Activated naive CD4-positive, alpha-beta T cell treated with anti-CD3 and anti-CD28 coated beads, Interleukin-2, amount 10 ng/mL, durations not matched to agents 7 days and 5 days (primary cell): ENCODE data around the gene ANKRD24.
A peak's percentile ranks its signal among the peaks of the same experiment; 100 is the strongest.

Experiments used
- CTCF ChIA-PET: fragments of 350-600 bp; sonication (Branson Sonifier 250); formaldehyde crosslinking; loops from one replicate; lab custom pipeline; 2021; ENCODE audit warnings: antibody characterized with exemption; lab: Charles Lee
- DNase-seq: peaks from one replicate; pipeline ENCODE4 v3.0.0-alpha.2; 2020
- H3K27ac Mint-ChIP-seq: one replicate; pipeline ENCODE4 v1.8.0; 2021; ENCODE audit warnings: mild to moderate bottlenecking, moderate library complexity, mixed read lengths
- H3K27me3 Mint-ChIP-seq: one replicate; pipeline ENCODE4 v1.8.0; 2021; ENCODE audit warnings: mild to moderate bottlenecking, mixed read lengths
- H3K36me3 Mint-ChIP-seq: one replicate; pipeline ENCODE4 v1.8.0; 2021; ENCODE audit warnings: mixed read lengths
- H3K4me1 Mint-ChIP-seq: one replicate; pipeline ENCODE4 v1.8.0; 2021; ENCODE audit warnings: mixed read lengths
- H3K4me3 Mint-ChIP-seq: one replicate; pipeline ENCODE4 v1.8.0; 2021; ENCODE audit warnings: mild to moderate bottlenecking, moderate library complexity, mixed read lengths
- H3K9me3 Mint-ChIP-seq: one replicate; pipeline ENCODE4 v1.8.0; 2021; ENCODE audit warnings: mixed read lengths

The ANKRD24 gene

GRCh38 chr19:4197625-4198466 is 15.4 kb downstream of the ANKRD24 start:
- peaks cover 72% of the 10 kb centered on the region for H3K27me3 Mint-ChIP-seq
- H3K4me3 Mint-ChIP-seq: no peak overlapping the region
- CTCF ChIA-PET: no interaction called here
- peaks cover 8% of the 10 kb centered on the region for H3K9me3 Mint-ChIP-seq
- peak; percentile 29 for DNase-seq
- peak overlapping the region; percentile 3 for H3K27ac Mint-ChIP-seq
- H3K36me3 Mint-ChIP-seq: peaks cover 3% of the 10 kb centered on the region
- H3K4me1 Mint-ChIP-seq: peaks cover 8% of the 10 kb centered on the region

- Mint-ChIP-seq H3K27ac (no peak overlapping the region), H3K36me3 (peaks cover 3% of the 10 kb centered on the region), H3K9me3 (peaks cover 8% of the 10 kb centered on the region), H3K4me3 (no peak overlapping the region), H3K27me3 (peaks cover 67% of the 10 kb centered on the region), H3K4me1 (peaks cover 8% of the 10 kb centered on the region)
- CTCF ChIA-PET: no interaction called here
- DNase-seq: no peak
Observed at GRCh38 chr19:4198467-4199126, 16.1 kb downstream of the ANKRD24 start.

GRCh38 chr19:4199699-4200293 is 17.3 kb downstream of the ANKRD24 start:
- Mint-ChIP-seq H3K27ac (no peak overlapping the region), H3K9me3 (peaks cover 8% of the 10 kb centered on the region), H3K4me3 (no peak overlapping the region), H3K36me3 (peaks cover 3% of the 10 kb centered on the region), H3K4me1 (peaks cover 8% of the 10 kb centered on the region), H3K27me3 (peaks cover 63% of the 10 kb centered on the region)
- CTCF ChIA-PET: interaction anchor here (1.3 to 1.7 kb wide), 2 partner anchors 13 to 60 kb away, joined by 4 to 6 read pairs; no protein-coding TSS in a partner anchor
- no peak for DNase-seq

DNA sequence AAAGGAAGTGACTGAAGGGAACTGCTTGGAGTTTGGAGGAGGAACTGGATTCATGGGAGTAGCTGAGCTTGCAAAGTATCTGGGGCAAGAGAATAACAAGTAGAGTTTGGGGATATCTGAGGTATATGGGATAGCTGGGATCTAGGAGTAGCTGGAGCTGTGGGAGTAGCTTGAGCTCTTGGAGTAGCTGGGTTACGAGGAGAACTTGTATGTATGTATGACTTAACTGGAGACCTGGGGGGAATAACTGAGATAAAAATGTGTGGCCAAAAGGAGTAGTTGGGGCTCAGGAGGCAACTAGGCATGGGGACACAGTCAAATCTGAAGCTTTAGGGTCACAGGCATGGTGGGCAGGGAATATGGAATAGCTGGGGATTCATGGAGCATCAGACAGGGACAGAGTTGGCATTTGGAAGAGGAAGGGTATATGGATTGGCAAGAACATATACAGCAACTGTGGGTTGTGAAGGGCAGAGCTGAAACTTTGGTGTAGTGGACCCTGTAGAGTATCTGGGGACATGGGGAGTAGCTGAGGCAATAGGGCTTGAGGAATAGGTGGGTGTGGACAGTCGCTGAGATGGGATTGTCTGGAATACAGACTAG is 18.6 kb downstream of the ANKRD24 start:
- H3K9me3 Mint-ChIP-seq: peaks cover 8% of the 10 kb centered on the region
- DNase-seq: no peak
- H3K4me3 Mint-ChIP-seq: no peak overlapping the region
- no peak overlapping the region for H3K27ac Mint-ChIP-seq
- CTCF ChIA-PET: interaction anchor here (1.3 to 3.2 kb wide), 5 partner anchors 12 to 379 kb away, joined by 4 to 10 read pairs (median 6); partner anchors contain the start of gene EEF2
- peaks cover 8% of the 10 kb centered on the region for H3K4me1 Mint-ChIP-seq
- peaks cover 3% of the 10 kb centered on the region for H3K36me3 Mint-ChIP-seq
- peaks cover 52% of the 10 kb centered on the region for H3K27me3 Mint-ChIP-seq

- Mint-ChIP-seq H3K36me3 (peaks cover 3% of the 10 kb centered on the region), H3K27ac (no peak overlapping the region), H3K27me3 (peaks cover 47% of the 10 kb centered on the region), H3K4me3 (no peak overlapping the region), H3K4me1 (peaks cover 8% of the 10 kb centered on the region), H3K9me3 (peaks cover 8% of the 10 kb centered on the region)
- CTCF ChIA-PET: interaction anchor here (0.7 to 3.2 kb wide), 5 partner anchors 11 to 380 kb away, joined by 3 to 10 read pairs (median 5); partner anchors contain the start of gene EEF2
- no peak for DNase-seq
Observed at GRCh38 chr19:4201798-4202197, 19.3 kb downstream of the ANKRD24 start.

- Mint-ChIP-seq H3K9me3 (no peaks in the 10 kb centered on the region), H3K27ac (no peak overlapping the region), H3K27me3 (peaks cover 12% of the 10 kb centered on the region), H3K4me1 (no peaks in the 10 kb centered on the region), H3K36me3 (no peaks in the 10 kb centered on the region), H3K4me3 (no peak overlapping the region)
- DNase-seq: no peak
- CTCF ChIA-PET: interaction anchor here (1.8 kb wide), 1 partner anchor 15 kb away, joined by 5 read pairs; no protein-coding TSS in a partner anchor
Observed at GRCh38 chr19:4206818-4207484, 24.5 kb downstream of the ANKRD24 start.

GRCh38 chr19:4208385-4209094 is 26.1 kb downstream of the ANKRD24 start:
- Mint-ChIP-seq H3K4me3 (no peak overlapping the region), H3K27me3 (peaks cover 24% of the 10 kb centered on the region), H3K9me3 (no peaks in the 10 kb centered on the region), H3K36me3 (no peaks in the 10 kb centered on the region), H3K4me1 (no peaks in the 10 kb centered on the region), H3K27ac (no peak overlapping the region)
- CTCF ChIA-PET: interaction anchor here (1.0 to 1.8 kb wide), 4 partner anchors 13 to 223 kb away, joined by 3 to 5 read pairs (median 3); partner anchors contain the start of gene EEF2
- DNase-seq: no peak

- no peaks in the 10 kb centered on the region for H3K9me3 Mint-ChIP-seq
- DNase-seq: no peak
- H3K4me3 Mint-ChIP-seq: no peak overlapping the region
Observed at GRCh38 chr19:4210166-4210731, 27.8 kb downstream of the ANKRD24 start.

GRCh38 chr19:4213116-4213515 is 30.6 kb downstream of the ANKRD24 start:
- DNase-seq: no peak
- no peak overlapping the region for H3K4me3 Mint-ChIP-seq
- H3K36me3 Mint-ChIP-seq: no peaks in the 10 kb centered on the region
- peaks cover 6% of the 10 kb centered on the region for H3K4me1 Mint-ChIP-seq
- H3K27ac Mint-ChIP-seq: no peak overlapping the region
- peaks cover 6% of the 10 kb centered on the region for H3K9me3 Mint-ChIP-seq
- peaks cover 12% of the 10 kb centered on the region for H3K27me3 Mint-ChIP-seq
- CTCF ChIA-PET: no interaction called here

More at GRCh38 chr19:4210166-4210731, 27.8 kb downstream of the ANKRD24 start:
- Mint-ChIP-seq H3K27ac (no peak overlapping the region), H3K27me3 (peaks cover 19% of the 10 kb centered on the region), H3K4me1 (peaks cover 6% of the 10 kb centered on the region), H3K36me3 (no peaks in the 10 kb centered on the region)
- CTCF ChIA-PET: no interaction called here

DNA sequence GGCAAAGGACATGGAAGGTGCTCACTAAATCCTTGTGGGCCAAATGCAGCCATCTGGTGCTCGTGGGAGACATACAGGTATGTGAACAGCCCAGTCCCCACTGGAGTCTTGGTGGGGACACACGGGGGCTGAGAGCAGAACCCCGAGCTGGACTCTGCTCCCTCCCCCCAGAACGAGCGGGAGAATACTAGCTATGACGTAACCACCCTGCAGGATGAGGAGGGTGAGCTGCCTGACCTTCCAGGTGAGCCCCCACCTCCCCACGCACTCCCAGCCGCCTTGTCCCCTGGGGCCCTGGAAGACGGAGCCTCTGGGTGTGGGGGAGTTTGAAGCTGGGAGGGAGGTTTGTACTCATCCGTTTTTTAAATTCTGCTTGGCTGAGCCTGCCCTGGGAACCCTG is 33.3 kb downstream of the ANKRD24 start:
- peaks cover 6% of the 10 kb centered on the region for H3K4me1 Mint-ChIP-seq
- CTCF ChIA-PET: no interaction called here
- no peak for DNase-seq
- H3K36me3 Mint-ChIP-seq: no peaks in the 10 kb centered on the region
- no peak overlapping the region for H3K27ac Mint-ChIP-seq
- H3K27me3 Mint-ChIP-seq: peaks cover 12% of the 10 kb centered on the region
- H3K9me3 Mint-ChIP-seq: peaks cover 6% of the 10 kb centered on the region
- no peak overlapping the region for H3K4me3 Mint-ChIP-seq

DNA sequence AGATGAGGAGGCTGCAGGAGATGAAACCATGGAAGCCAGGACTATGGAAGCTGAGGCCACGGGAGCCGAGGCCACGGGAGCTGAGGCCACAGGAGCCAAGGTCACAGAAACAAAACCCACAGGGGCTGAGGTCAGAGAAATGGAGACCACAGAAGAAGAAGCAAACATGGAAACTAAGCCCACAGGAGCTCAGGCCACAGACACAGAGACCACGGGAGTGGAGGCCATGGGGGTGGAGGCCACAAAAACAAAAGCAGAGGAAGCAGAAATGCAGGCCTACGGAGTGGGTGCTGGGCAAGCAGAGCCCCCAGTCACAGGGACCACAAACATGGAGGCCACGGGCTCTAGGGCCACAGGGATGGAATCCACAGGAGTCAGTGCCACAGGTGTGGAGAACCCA is 34.4 kb downstream of the ANKRD24 start:
- CTCF ChIA-PET: interaction anchor here (1.0 kb wide), 1 partner anchor 229 kb away, joined by 3 read pairs; no protein-coding TSS in a partner anchor
- Mint-ChIP-seq H3K36me3 (no peaks in the 10 kb centered on the region), H3K4me1 (peaks cover 6% of the 10 kb centered on the region), H3K9me3 (peaks cover 6% of the 10 kb centered on the region), H3K27me3 (peaks cover 12% of the 10 kb centered on the region), H3K4me3 (no peak overlapping the region), H3K27ac (no peak overlapping the region)
- DNase-seq: no peak

DNA sequence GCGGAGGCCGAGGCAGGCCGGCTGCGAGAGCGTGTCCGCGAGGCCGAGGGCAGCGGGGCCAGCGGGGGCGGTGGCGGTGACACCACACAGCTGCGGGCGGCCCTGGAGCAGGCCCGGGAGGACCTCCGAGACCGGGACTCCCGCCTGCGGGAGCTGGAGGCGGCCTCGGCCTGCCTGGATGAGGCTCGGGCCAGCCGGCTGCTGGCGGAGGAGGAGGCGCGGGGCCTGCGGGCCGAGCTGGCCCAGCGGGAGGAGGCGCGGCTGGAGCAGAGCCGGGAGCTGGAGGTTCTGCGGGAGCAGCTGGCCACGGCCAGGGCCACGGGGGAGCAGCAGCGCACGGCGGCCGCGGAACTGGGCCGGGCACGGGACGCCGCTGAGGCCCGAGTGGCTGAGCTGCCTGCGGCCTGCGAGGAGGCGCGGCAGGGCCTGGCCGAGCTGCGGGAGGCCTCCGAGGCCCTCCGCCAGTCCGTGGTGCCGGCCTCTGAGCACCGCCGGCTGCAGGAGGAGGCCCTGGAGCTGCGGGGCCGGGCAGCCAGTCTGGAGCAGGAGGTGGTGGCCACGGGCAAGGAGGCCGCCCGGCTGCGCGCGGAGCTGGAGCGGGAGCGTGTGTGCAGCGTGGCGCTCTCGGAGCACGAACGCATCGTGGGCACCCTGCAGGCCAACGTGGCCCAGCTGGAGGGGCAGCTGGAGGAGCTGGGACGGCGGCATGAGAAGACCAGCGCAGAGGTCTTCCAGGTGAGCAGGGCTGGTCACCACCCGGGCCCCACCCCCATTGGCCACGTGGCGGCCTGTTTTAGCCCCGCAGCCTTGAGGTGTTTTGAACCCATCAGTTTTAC is 35.2 kb downstream of the ANKRD24 start:
- Mint-ChIP-seq H3K36me3 (no peaks in the 10 kb centered on the region), H3K4me3 (no peak overlapping the region), H3K9me3 (peaks cover 6% of the 10 kb centered on the region), H3K4me1 (peaks cover 6% of the 10 kb centered on the region), H3K27me3 (peaks cover 7% of the 10 kb centered on the region), H3K27ac (no peak overlapping the region)
- no peak for DNase-seq
- CTCF ChIA-PET: interaction anchor here (1.0 to 1.7 kb wide), 2 partner anchors 13 to 230 kb away, joined by 3 to 4 read pairs; no protein-coding TSS in a partner anchor
